Measurements from ENCODE around the gene FAM222A. TPM values are rescaled to one million over a fixed set of nuclear protein-coding genes. Genes with fewer than 3 reads are reported as not detected.

The FAM222A gene
- polyA plus RNA-seq, 2 of the 4 experiments (the other 2 are of a cell fraction) = 0.98 to 3.2 TPM

- DNase-seq (ENCODE audit: low read depth in 1 of 2, low spot score in 1 of 2) (no peak), FAIRE-seq (no peak), ATAC-seq (no peak)
- Histone ChIP-seq H3K9me3 (peaks cover 11% of the 10 kb centered on the region; the same call in 2 of the 3 replicates), H3K4me3 (no peak overlapping the region), H3K4me1 (no peaks in the 10 kb centered on the region), H3K4me2 (no peak overlapping the region), H3K27ac (no peak overlapping the region)
- CTCF ChIA-PET = no interaction called here
- POLR2A ChIA-PET = no interaction called here
- TF ChIP-seq ELK1 (IDR thresholded peaks at IDR 0.05; ENCODE audit: low read depth, low read length) = no peak
- TF ChIP-seq PHF8 (IDR thresholded peaks at IDR 0.05; ENCODE audit: borderline replicate concordance, low read depth) = no peak
- TF ChIP-seq CBX2 (IDR thresholded peaks at IDR 0.05; ENCODE audit: borderline replicate concordance, low read depth) = no peak
- TF ChIP-seq POLR2AphosphoS2 (conservative IDR thresholded peaks at IDR 0.05; ENCODE audit: low read length) = no peak
- no peak for TF ChIP-seq MAZ (IDR thresholded peaks at IDR 0.05; ENCODE audit: borderline replicate concordance, low read depth, low read length)
- no peak for TF ChIP-seq HES2 (IDR thresholded peaks at IDR 0.05)
- TF ChIP-seq JUNB (IDR thresholded peaks at IDR 0.05) = no peak
- no peak for TF ChIP-seq ZC3H11A (IDR thresholded peaks at IDR 0.05)
- TF ChIP-seq RNF2 (IDR thresholded peaks at IDR 0.05; ENCODE audit: borderline replicate concordance, low read depth) = no peak
- no peak for TF ChIP-seq HOXB13 (CRISPR knock-in tag; IDR thresholded peaks at IDR 0.05; ENCODE audit: low read depth)
- no peak for TF ChIP-seq EP300 (IDR thresholded peaks at IDR 0.05)
- 54% methylated on average over 1 of the region's 1 CpG for WGBS (ENCODE audit: missing lambda C conversion rate)
These were observed 42.8 kb downstream of the FAM222A start for GRCh38 chr12:109756457-109756856.

- 72% methylated on average over 10 of the region's 11 CpGs for WGBS (ENCODE audit: missing lambda C conversion rate)
- DNase-seq (ENCODE audit: low read depth in 1 of 2, low spot score in 1 of 2) (no peak), ATAC-seq (no peak), FAIRE-seq (no peak)
- Histone ChIP-seq H3K4me3 (no peak overlapping the region), H3K9me3 (peaks cover 11% of the 10 kb centered on the region; the same call in 2 of the 3 replicates), H3K4me1 (no peaks in the 10 kb centered on the region), H3K4me2 (no peak overlapping the region), H3K27ac (no peak overlapping the region)
- POLR2A ChIA-PET = no interaction called here
- CTCF ChIA-PET = interaction anchor here (1.4 to 9.2 kb wide), 3 partner anchors 16 to 330 kb away, joined by 5 to 88 read pairs (median 6); no protein-coding TSS in a partner anchor
- no peak for TF ChIP-seq FOXS1 (CRISPR knock-in tag; IDR thresholded peaks at IDR 0.05)
- no peak for TF ChIP-seq FOSL2 (IDR thresholded peaks at IDR 0.05)
- TF ChIP-seq FOSL2 (CRISPR knock-in tag; IDR thresholded peaks at IDR 0.05) = no peak
- TF ChIP-seq JUN (IDR thresholded peaks at IDR 0.05) = no peak
- no peak for TF ChIP-seq CBX8 (IDR thresholded peaks at IDR 0.05)
- TF ChIP-seq MAZ (IDR thresholded peaks at IDR 0.05; ENCODE audit: borderline replicate concordance, low read depth, low read length) = no peak
- no peak for TF ChIP-seq MAFK (IDR thresholded peaks at IDR 0.05; ENCODE audit: partially characterized antibody)
- TF ChIP-seq ZNF302 (CRISPR knock-in tag; IDR thresholded peaks at IDR 0.05) = no peak
- no peak for TF ChIP-seq POLR2AphosphoS2 (conservative IDR thresholded peaks at IDR 0.05; ENCODE audit: low read length)
- no peak for TF ChIP-seq USF2 (IDR thresholded peaks at IDR 0.05)
- TF ChIP-seq HES2 (IDR thresholded peaks at IDR 0.05) = no peak
- TF ChIP-seq JUNB (IDR thresholded peaks at IDR 0.05) = no peak
- TF ChIP-seq CHD2 (IDR thresholded peaks at IDR 0.05; ENCODE audit: low read length, partially characterized antibody) = no peak
- no peak for TF ChIP-seq REST (IDR thresholded peaks at IDR 0.05)
- no peak for TF ChIP-seq FOSB (CRISPR knock-in tag; IDR thresholded peaks at IDR 0.05)
- no peak for TF ChIP-seq NR3C1 (IDR thresholded peaks at IDR 0.05)
These were observed 44.1 kb downstream of the FAM222A start for GRCh38 chr12:109757671-109758265.

Data from A549 (cell line).